Activated naive CD8-positive, alpha-beta T cell treated with anti-CD3 and anti-CD28 coated beads, Interleukin-2, amount 50 U/mL, for 24 hours (primary cell): Measurements from ENCODE around the gene HOGA1.
"Not testable (repeated sequence)": the region's sequence is repeated elsewhere in the genome, so short reads cannot be mapped to it uniquely, and the experiment has no call there.

Experiments used
- ATAC-seq: fragments of 150-1000 bp; cut with Tn5 transposase; one replicate; pipeline ENCODE4 v1.10.0; 2021
- DNase-seq: peaks from one replicate; pipeline ENCODE4 v3.0.0; 2021
- H3K27ac Mint-ChIP-seq: one replicate; pipeline ENCODE4 v1.8.0; 2021; ENCODE audit warnings: mild to moderate bottlenecking, mixed read lengths
- H3K27me3 Mint-ChIP-seq: one replicate; pipeline ENCODE4 v1.8.0; 2021; ENCODE audit warnings: mixed read lengths
- H3K36me3 Mint-ChIP-seq: one replicate; pipeline ENCODE4 v1.8.0; 2021; ENCODE audit warnings: low read depth, mixed read lengths
- H3K4me1 Mint-ChIP-seq: one replicate; pipeline ENCODE4 v1.8.0; 2021; ENCODE audit warnings: mixed read lengths
- H3K4me3 Mint-ChIP-seq: one replicate; pipeline ENCODE4 v1.8.0; 2021; ENCODE audit warnings: mild to moderate bottlenecking, moderate library complexity, mixed read lengths
- H3K9me3 Mint-ChIP-seq: one replicate; pipeline ENCODE4 v1.8.0; 2021; ENCODE audit warnings: mixed read lengths

Gene HOGA1

GRCh38 chr10:97570146-97570788 is 13.9 kb upstream of the HOGA1 start:
- ATAC-seq (no peak), DNase-seq (no peak)
- Mint-ChIP-seq H3K9me3 (no peaks in the 10 kb centered on the region), H3K27ac (no peak overlapping the region), H3K4me3 (no peak overlapping the region), H3K4me1 (no peaks in the 10 kb centered on the region), H3K27me3 (no peaks in the 10 kb centered on the region), H3K36me3 (no peaks in the 10 kb centered on the region)

GRCh38 chr10:97570789-97571471 is 13.3 kb upstream of the HOGA1 start:
- H3K27me3 Mint-ChIP-seq: no peaks in the 10 kb centered on the region
- no peaks in the 10 kb centered on the region for H3K4me1 Mint-ChIP-seq
- no peak overlapping the region for H3K27ac Mint-ChIP-seq
- H3K4me3 Mint-ChIP-seq: no peak overlapping the region
- no peak for ATAC-seq
- H3K9me3 Mint-ChIP-seq: no peaks in the 10 kb centered on the region
- no peaks in the 10 kb centered on the region for H3K36me3 Mint-ChIP-seq
- no peak for DNase-seq

GRCh38 chr10:97571622-97572021 is 12.6 kb upstream of the HOGA1 start:
- DNase-seq: no peak
- no peak overlapping the region for H3K27ac Mint-ChIP-seq

GRCh38 chr10:97572214-97572989 is 11.8 kb upstream of the HOGA1 start, which contains the start of gene ANKRD2:
TSS of gene ANKRD2 (plus strand) at chr10:97572779. CDS start at chr10:97572789, 10 bp downstream.
- H3K27ac Mint-ChIP-seq: no peak within 1 kb of the TSS
- H3K4me1 Mint-ChIP-seq: no peaks in the 10 kb centered on the region
- no peak within 1 kb of the TSS for H3K4me3 Mint-ChIP-seq
- H3K36me3 Mint-ChIP-seq: no peaks in the 10 kb centered on the region
- DNase-seq (peak; percentile 65), ATAC-seq (peak; percentile 67)
- H3K9me3 Mint-ChIP-seq: no peaks in the 10 kb centered on the region
- no peaks in the 10 kb centered on the region for H3K27me3 Mint-ChIP-seq

More at GRCh38 chr10:97571622-97572021, 12.6 kb upstream of the HOGA1 start:
- Mint-ChIP-seq H3K36me3 (no peaks in the 10 kb centered on the region), H3K9me3 (no peaks in the 10 kb centered on the region), H3K4me1 (no peaks in the 10 kb centered on the region), H3K27me3 (no peaks in the 10 kb centered on the region), H3K4me3 (no peak overlapping the region)
- no peak for ATAC-seq

GRCh38 chr10:97573021-97573420 is 11.2 kb upstream of the HOGA1 start:
- Mint-ChIP-seq H3K27ac (no peak overlapping the region), H3K36me3 (no peaks in the 10 kb centered on the region), H3K4me1 (no peaks in the 10 kb centered on the region), H3K27me3 (peaks cover 2% of the 10 kb centered on the region), H3K4me3 (no peak overlapping the region), H3K9me3 (no peaks in the 10 kb centered on the region)
- no peak for DNase-seq
- no peak for ATAC-seq

- Mint-ChIP-seq H3K36me3 (no peaks in the 10 kb centered on the region), H3K27ac (no peak overlapping the region), H3K27me3 (peaks cover 5% of the 10 kb centered on the region), H3K4me3 (no peak overlapping the region), H3K9me3 (no peaks in the 10 kb centered on the region), H3K4me1 (no peaks in the 10 kb centered on the region)
- no peak for ATAC-seq
- DNase-seq: no peak
Observed at GRCh38 chr10:97573672-97574071, 10.5 kb upstream of the HOGA1 start.

GRCh38 chr10:97574374-97575126 is 9.6 kb upstream of the HOGA1 start:
- ATAC-seq: no peak
- no peaks in the 10 kb centered on the region for H3K4me1 Mint-ChIP-seq
- no peak overlapping the region for H3K27ac Mint-ChIP-seq
- no peak for DNase-seq
- no peak overlapping the region for H3K4me3 Mint-ChIP-seq
- H3K9me3 Mint-ChIP-seq: no peaks in the 10 kb centered on the region
- H3K27me3 Mint-ChIP-seq: peaks cover 8% of the 10 kb centered on the region
- H3K36me3 Mint-ChIP-seq: no peaks in the 10 kb centered on the region

- ATAC-seq (no peak), DNase-seq (no peak)
- Mint-ChIP-seq H3K4me1 (no peaks in the 10 kb centered on the region), H3K9me3 (no peaks in the 10 kb centered on the region), H3K27ac (no peak overlapping the region), H3K4me3 (no peak overlapping the region), H3K36me3 (no peaks in the 10 kb centered on the region), H3K27me3 (peaks cover 8% of the 10 kb centered on the region)
Observed at GRCh38 chr10:97575127-97575668, 9.0 kb upstream of the HOGA1 start.

- H3K4me3 Mint-ChIP-seq, H3K27ac Mint-ChIP-seq, ATAC-seq, H3K36me3 Mint-ChIP-seq, H3K27me3 Mint-ChIP-seq, H3K9me3 Mint-ChIP-seq, H3K4me1 Mint-ChIP-seq, DNase-seq: not testable (repeated sequence)
Observed at GRCh38 chr10:97576487-97576886, 7.7 kb upstream of the HOGA1 start.

- Mint-ChIP-seq H3K9me3 (no peaks in the 10 kb centered on the region), H3K36me3 (no peaks in the 10 kb centered on the region), H3K4me3 (no peak overlapping the region), H3K27ac (no peak overlapping the region), H3K27me3 (peaks cover 8% of the 10 kb centered on the region), H3K4me1 (no peaks in the 10 kb centered on the region)
- DNase-seq: no peak
- ATAC-seq: no peak
Observed at GRCh38 chr10:97577701-97578100, 6.5 kb upstream of the HOGA1 start.

GRCh38 chr10:97578171-97578844 is 5.9 kb upstream of the HOGA1 start:
- peaks cover 8% of the 10 kb centered on the region for H3K27me3 Mint-ChIP-seq
- no peak for ATAC-seq

GRCh38 chr10:97580421-97581367 is 3.5 kb upstream of the HOGA1 start:
- H3K27me3 Mint-ChIP-seq: peaks cover 8% of the 10 kb centered on the region
- H3K27ac Mint-ChIP-seq: no peak overlapping the region
- H3K9me3 Mint-ChIP-seq: no peaks in the 10 kb centered on the region
- no peak overlapping the region for H3K4me3 Mint-ChIP-seq
- DNase-seq (no peak), ATAC-seq (no peak)
- no peaks in the 10 kb centered on the region for H3K36me3 Mint-ChIP-seq
- H3K4me1 Mint-ChIP-seq: no peaks in the 10 kb centered on the region

More at GRCh38 chr10:97578171-97578844, 5.9 kb upstream of the HOGA1 start:
- no peak overlapping the region for H3K27ac Mint-ChIP-seq
- H3K4me3 Mint-ChIP-seq: no peak overlapping the region
- DNase-seq: no peak
- no peaks in the 10 kb centered on the region for H3K4me1 Mint-ChIP-seq
- no peaks in the 10 kb centered on the region for H3K36me3 Mint-ChIP-seq
- H3K9me3 Mint-ChIP-seq: no peaks in the 10 kb centered on the region

GRCh38 chr10:97582169-97582568 is 2.0 kb upstream of the HOGA1 start:
- H3K4me1 Mint-ChIP-seq: no peaks in the 10 kb centered on the region
- H3K9me3 Mint-ChIP-seq: no peaks in the 10 kb centered on the region
- H3K4me3 Mint-ChIP-seq: no peak overlapping the region
- H3K27me3 Mint-ChIP-seq: peaks cover 8% of the 10 kb centered on the region
- ATAC-seq (no peak), DNase-seq (no peak)
- no peak overlapping the region for H3K27ac Mint-ChIP-seq
- H3K36me3 Mint-ChIP-seq: no peaks in the 10 kb centered on the region
